Left ventricle myocardium superior (tissue), 1 donor: ENCODE results near the gene EPHB1. TPM values are rescaled to one million over a fixed set of nuclear protein-coding genes. Genes with fewer than 3 reads are reported as not detected.
"Not testable (repeated sequence)": the region's sequence is repeated elsewhere in the genome, so short reads cannot be mapped to it uniquely, and the experiment has no call there.

ENCODE experiments used
- ATAC-seq: fragments of 200-7000 bp; cut with Tn5 transposase; one replicate; pipeline ENCODE4 v1.9.1; 2020; ENCODE audit warnings: mild to moderate bottlenecking, moderate library complexity
- DNase-seq: peaks from one replicate; pipeline ENCODE4 v3.0.0-alpha.2; 2020
- intact Hi-C: fragments of 100-400 bp; cut with micrococcal nuclease; formaldehyde crosslinking; loops from one replicate; pipeline ENCODE4 v1.11.0; 2022
- total RNA-seq: library from RNA; stranded (reverse); fragmentation: NEBNext Ultra II Directional; extraction: Animal tissue kit (Norgen Biotek cat#: 25700); gene quantifications from one replicate; pipeline ENCODE4 v1.2.1, GENCODE V29; 2021
- donor health status: DM: no; HTN: yes; CAD: no; lungs with severe emphysema.

EPHB1 gene
- total RNA-seq, 1 donor from 2014 or later, result 1.8 TPM

DNA sequence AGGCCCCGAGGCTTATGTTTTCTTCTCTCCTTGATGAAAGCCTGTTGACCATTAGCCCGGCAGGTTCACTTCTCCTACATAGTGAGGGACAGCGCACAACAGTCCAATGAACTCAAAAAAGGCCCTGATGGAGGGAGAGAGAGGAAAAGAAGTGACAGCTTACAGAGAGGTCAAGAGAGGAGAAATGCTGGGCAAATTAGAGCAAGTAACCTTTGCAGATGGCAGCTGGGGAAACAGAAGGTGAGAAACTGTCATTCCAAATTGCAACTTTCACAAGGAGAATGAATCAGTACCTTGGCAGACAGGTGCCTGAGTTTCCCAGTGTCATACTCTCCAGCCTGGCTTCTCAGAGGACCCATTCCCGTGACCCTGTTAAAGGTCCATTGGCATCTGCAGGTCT is 252.0 kb downstream of the EPHB1 start:
- intact Hi-C loops, result no loop called here
- no peak for DNase-seq
- no peak for ATAC-seq

GRCh38 chr3:135050536-135050935 is 255.5 kb downstream of the EPHB1 start:
- intact Hi-C loops, result no loop called here
- DNase-seq (no peak), ATAC-seq (no peak)

DNA sequence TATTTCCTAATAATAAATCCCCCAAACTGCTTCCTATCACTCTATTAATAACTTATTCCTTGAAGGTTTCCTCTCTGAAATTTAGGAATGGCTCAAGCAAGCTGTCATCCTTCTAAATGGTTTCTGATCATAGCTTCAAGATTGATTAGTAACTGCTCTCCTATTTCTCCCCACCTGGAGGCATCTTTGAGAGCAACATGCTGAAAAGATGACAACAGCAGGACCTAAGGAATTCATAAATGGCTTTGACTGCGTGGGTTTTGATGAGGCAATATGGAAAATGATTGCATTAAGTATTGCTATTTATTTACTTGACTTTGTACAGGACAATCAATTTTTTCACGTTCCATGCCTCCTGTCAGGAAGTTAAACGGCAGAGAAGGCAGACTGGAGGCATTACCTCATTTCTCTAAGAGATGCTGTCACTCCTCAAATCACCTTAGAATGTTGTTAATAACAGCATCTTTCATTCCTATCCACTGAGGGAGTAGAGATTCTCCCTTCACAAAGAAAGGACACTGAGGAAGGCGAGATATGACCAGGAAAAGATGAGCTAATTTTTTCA is 256.4 kb downstream of the EPHB1 start:
- intact Hi-C loops, result no loop called here
- DNase-seq (no peak), ATAC-seq (no peak)

DNA sequence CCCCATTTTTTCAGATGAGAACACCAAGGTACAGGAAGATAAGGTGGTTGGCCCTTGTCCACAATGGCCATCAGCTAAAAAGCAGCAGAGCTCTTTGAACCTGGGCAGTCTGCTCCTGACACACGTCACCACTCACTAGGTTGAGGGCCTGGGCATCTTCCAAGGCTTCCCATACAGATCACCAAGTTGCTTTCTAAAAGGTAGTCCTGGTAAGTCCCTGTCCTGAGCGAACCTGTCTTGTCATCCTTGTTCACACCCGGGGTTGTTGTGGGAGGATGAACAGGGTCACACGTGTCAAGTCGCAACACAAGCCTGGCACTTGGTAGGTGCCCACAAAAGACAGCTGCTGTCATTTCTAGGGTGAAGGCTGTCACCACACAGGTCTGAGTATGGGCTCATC is 260.4 kb downstream of the EPHB1 start:
- ATAC-seq, result no peak
- intact Hi-C loops, result no loop called here

GRCh38 chr3:135056084-135056730 is 261.1 kb downstream of the EPHB1 start:
- ATAC-seq (no peak), DNase-seq (no peak)
- intact Hi-C loops, result no loop called here

More for the DNA sequence above, 260.4 kb downstream of the EPHB1 start:
- no peak for DNase-seq

- ATAC-seq (no peak), DNase-seq (no peak)
- intact Hi-C loops, result no loop called here
These were observed 261.8 kb downstream of the EPHB1 start for GRCh38 chr3:135056733-135057310.

DNA sequence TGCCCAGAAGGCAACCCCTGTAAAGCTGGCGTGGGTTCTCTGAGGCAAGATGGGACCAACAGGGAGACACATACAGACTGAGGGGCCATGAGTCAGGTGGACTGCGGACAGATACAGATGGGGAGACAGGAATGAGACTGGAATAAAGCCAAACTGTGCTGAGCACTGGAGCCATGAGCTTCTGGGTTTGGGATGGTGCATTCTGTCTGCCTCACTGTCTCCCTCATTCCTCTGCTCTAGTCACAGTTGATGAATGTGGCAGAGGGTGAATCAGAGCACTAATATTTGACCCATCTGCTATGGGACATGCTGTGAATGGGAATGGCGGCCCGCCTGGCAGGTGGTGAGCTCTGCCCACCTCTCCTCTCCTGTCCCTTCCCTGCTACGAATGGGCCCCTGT is 262.9 kb downstream of the EPHB1 start:
- DNase-seq (no peak), ATAC-seq (no peak)
- intact Hi-C loops, result no loop called here

DNA sequence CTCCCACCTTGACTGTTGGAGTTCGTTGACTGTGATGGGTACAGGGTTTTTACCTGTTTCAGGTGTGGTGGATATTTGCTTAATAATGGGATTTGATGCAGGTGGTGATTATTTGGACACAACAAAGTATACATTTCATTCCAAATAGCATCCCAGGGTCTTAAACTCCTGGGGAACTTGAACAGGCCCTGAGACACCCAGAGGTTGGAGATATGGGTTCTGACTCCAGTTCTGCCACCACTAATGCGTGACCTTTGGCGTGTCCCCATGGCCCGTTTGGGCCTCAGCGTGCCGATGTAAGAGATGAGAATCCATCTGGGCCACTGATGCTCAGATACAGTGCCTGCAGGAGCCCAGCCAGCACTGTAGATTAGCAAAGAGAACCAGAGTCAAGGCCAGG is 264.5 kb downstream of the EPHB1 start:
- ATAC-seq (no peak), DNase-seq (no peak)
- intact Hi-C loops, result no loop called here

DNA sequence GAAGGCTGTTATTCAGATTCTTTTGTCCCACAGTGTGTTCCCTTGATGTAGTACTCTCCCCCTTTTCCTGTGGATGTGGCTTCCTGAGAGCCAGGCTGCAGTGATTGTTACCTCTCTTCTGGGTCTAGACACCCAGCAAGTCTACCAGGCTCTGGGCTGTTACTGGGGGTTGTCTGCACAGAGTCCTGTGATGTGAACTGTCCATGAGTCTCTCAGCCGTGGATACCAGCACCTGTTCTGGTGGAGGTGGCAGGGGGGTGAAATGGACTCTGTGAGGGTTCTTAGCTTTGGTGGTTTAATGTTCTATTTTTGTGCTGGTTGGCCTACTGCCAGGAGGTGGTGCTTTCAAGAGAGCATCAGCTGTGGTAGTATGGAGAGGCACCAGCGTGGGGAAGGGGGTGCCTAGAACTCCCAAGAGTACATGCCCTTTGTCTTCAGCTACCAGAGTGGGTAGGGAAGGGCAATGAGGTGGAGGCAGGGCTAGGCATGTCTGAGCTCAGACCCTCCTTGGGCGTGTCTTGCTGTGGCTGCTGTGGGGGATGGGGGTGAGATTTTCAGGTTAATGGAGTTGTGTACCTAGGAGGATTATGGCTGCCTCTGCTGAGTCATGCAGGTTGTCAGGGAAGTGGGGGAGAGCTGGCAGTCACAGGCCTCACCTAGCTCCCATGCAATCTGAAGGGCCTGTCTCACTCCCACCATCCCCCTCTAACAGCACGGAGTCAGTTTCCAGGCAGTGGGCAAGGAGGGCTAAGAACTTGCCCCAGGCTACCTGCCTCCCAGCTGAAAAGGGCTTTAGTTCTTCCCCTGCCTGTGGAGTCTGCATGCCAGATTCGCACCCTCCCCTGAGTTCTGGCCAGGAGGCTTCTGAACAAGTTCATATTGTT is 272.0 kb downstream of the EPHB1 start:
- intact Hi-C loops, ATAC-seq, DNase-seq: not testable (repeated sequence)

- DNase-seq, result no peak
- intact Hi-C loops, result no loop called here
- ATAC-seq, result no peak
These were observed 273.0 kb downstream of the EPHB1 start for GRCh38 chr3:135068011-135068410.

DNA sequence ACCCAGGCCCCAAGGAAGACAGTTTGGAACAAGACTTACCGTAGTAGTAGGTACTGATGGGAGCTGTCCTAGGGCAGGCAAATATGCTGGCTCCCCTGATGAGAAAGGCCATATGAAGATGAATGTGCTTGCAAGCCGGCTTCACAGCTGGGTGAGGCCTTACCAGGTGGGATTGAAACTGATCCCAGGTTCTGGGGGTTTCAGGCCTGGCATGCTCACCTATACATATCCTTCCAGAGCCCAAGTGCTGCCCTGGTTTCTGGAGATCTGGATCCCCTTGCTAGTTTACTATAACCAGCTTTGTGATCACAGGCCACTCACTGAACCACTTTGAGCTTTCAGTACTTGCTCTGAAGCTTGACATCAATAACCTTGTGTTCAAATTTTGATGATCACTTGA is 274.3 kb downstream of the EPHB1 start:
- DNase-seq, result no peak
- ATAC-seq, result no peak
- intact Hi-C loops, result no loop called here

GRCh38 chr3:135071483-135071882 is 276.4 kb downstream of the EPHB1 start:
- DNase-seq (no peak), ATAC-seq (no peak)
- intact Hi-C loops, result no loop called here

- no peak for DNase-seq
- intact Hi-C loops, result no loop called here
- no peak for ATAC-seq
These were observed 277.4 kb downstream of the EPHB1 start for GRCh38 chr3:135072431-135072830.

GRCh38 chr3:135075157-135075556 is 280.1 kb downstream of the EPHB1 start:
- DNase-seq (no peak), ATAC-seq (no peak)
- intact Hi-C loops, result no loop called here

- no peak for ATAC-seq
- intact Hi-C loops, result no loop called here
- DNase-seq, result no peak
These were observed 281.3 kb downstream of the EPHB1 start for GRCh38 chr3:135076341-135076740.

DNA sequence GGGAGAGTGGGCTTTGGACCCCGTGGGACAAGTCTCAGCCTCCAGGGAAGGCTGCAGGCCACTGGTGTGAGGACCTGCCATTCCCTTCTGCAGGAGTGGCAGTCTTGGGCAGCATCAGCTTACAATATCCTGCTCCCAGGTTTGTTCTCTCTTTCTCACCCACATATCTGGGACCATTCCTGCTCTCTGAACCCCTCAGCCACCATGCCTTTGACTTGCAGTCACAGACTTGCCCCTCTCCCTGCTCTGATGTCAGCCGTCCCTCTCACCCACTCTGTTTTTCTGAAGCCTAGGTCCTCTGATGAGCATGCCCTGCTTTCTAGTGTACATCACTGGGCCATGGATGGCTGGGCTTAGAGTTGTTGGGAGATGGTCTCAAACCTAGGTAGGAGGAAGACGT is 282.1 kb downstream of the EPHB1 start:
- intact Hi-C loops, result no loop called here
- ATAC-seq (no peak), DNase-seq (no peak)

GRCh38 chr3:135078283-135078682 is 283.2 kb downstream of the EPHB1 start:
- no peak for DNase-seq
- ATAC-seq, result no peak
- intact Hi-C loops, result no loop called here

GRCh38 chr3:135079095-135079494 is 284.0 kb downstream of the EPHB1 start:
- intact Hi-C loops, result no loop called here
- no peak for ATAC-seq
- no peak for DNase-seq

GRCh38 chr3:135081451-135081850 is 286.4 kb downstream of the EPHB1 start:
- intact Hi-C loops, result no loop called here
- ATAC-seq, result no peak
- no peak for DNase-seq

- intact Hi-C loops, result no loop called here
- ATAC-seq, result peak; percentile 54
- no peak for DNase-seq
These were observed 286.9 kb downstream of the EPHB1 start for GRCh38 chr3:135081856-135082434.
